Muscle layer of colon (tissue), 2 donors: Measurements from ENCODE around the gene RNF168.
"Not testable (repeated sequence)": the region's sequence is repeated elsewhere in the genome, so short reads cannot be mapped to it uniquely, and the experiment has no call there.

Experiments used
- H3K27ac ChIP-seq: one replicate; pipeline ENCODE4 v1.7.0; 2013; ENCODE audit warnings: low read depth, mild to moderate bottlenecking, low read length, moderate library complexity
- H3K27me3 ChIP-seq, 2 donors: one replicate each; pipeline ENCODE4 v1.7.0; 2013; ENCODE audit warnings: low read length in 2 of 2, mild to moderate bottlenecking in 2 of 2; ENCODE audit not compliant: insufficient read depth in 2 of 2, control insufficient read depth in 1 of 2
- H3K36me3 ChIP-seq: one replicate; pipeline ENCODE4 v1.7.0; 2013; ENCODE audit warnings: mild to moderate bottlenecking, low read length; ENCODE audit not compliant: insufficient read depth
- H3K4me1 ChIP-seq: one replicate; pipeline ENCODE4 v1.7.0; 2013; ENCODE audit warnings: mild to moderate bottlenecking, low read length; ENCODE audit not compliant: insufficient read depth
- H3K4me3 ChIP-seq, 2 donors: one replicate each; pipeline ENCODE4 v1.7.0; 2013; ENCODE audit warnings: low read length in 2 of 2, low read depth in 1 of 2, mild to moderate bottlenecking in 1 of 2, moderate library complexity in 1 of 2
- H3K9ac ChIP-seq: one replicate; pipeline ENCODE4 v1.7.0; 2013; ENCODE audit warnings: low read length
- H3K9me3 ChIP-seq: one replicate; pipeline ENCODE4 v1.7.0; 2013; ENCODE audit warnings: mild to moderate bottlenecking, low read length
- donor health status: abdominal sarcoma.
- donor health status: Adenocarcinoma of cecum.

The RNF168 gene

GRCh38 chr3:196498297-196498696 lies 5.3 kb downstream of the RNF168 start:
- Histone ChIP-seq H3K27me3 (no peaks in the 10 kb centered on the region), H3K27ac (no peak overlapping the region), H3K4me3 (no peak overlapping the region), H3K9ac (no peak overlapping the region), H3K4me1 (peaks cover 11% of the 10 kb centered on the region), H3K9me3 (no peaks in the 10 kb centered on the region), H3K36me3 (no peaks in the 10 kb centered on the region)

- Histone ChIP-seq H3K9me3 (no peaks in the 10 kb centered on the region), H3K9ac (no peak overlapping the region), H3K27ac (no peak overlapping the region), H3K27me3 (no peaks in the 10 kb centered on the region), H3K4me3 (no peak overlapping the region), H3K4me1 (peaks cover 11% of the 10 kb centered on the region), H3K36me3 (no peaks in the 10 kb centered on the region)
Measured at GRCh38 chr3:196496183-196496582, 7.4 kb downstream of the RNF168 start.

GRCh38 chr3:196493292-196493691 lies 10.3 kb downstream of the RNF168 start:
- Histone ChIP-seq H3K27me3 (no peaks in the 10 kb centered on the region), H3K27ac (no peak overlapping the region), H3K4me3 (no peak overlapping the region), H3K9me3 (no peaks in the 10 kb centered on the region), H3K4me1 (no peaks in the 10 kb centered on the region), H3K36me3 (no peaks in the 10 kb centered on the region), H3K9ac (no peak overlapping the region)

GRCh38 chr3:196492080-196492479 lies 11.5 kb downstream of the RNF168 start:
- no peak overlapping the region for H3K9ac ChIP-seq
- H3K4me1 ChIP-seq = no peaks in the 10 kb centered on the region
- H3K4me3 ChIP-seq = no peak overlapping the region
- H3K9me3 ChIP-seq = no peaks in the 10 kb centered on the region
- H3K27ac ChIP-seq = no peak overlapping the region
- H3K27me3 ChIP-seq = no peaks in the 10 kb centered on the region
- peaks cover 4% of the 10 kb centered on the region for H3K36me3 ChIP-seq

GRCh38 chr3:196489747-196490146 lies 13.8 kb downstream of the RNF168 start:
- H3K9me3 ChIP-seq = no peaks in the 10 kb centered on the region
- no peak overlapping the region for H3K9ac ChIP-seq
- H3K4me1 ChIP-seq = no peaks in the 10 kb centered on the region
- no peak overlapping the region for H3K4me3 ChIP-seq
- H3K27ac ChIP-seq = no peak overlapping the region
- peaks cover 16% of the 10 kb centered on the region for H3K36me3 ChIP-seq
- H3K27me3 ChIP-seq = no peaks in the 10 kb centered on the region

GRCh38 chr3:196486263-196486662 lies 17.3 kb downstream of the RNF168 start:
- H3K9me3 ChIP-seq = no peaks in the 10 kb centered on the region
- no peak overlapping the region for H3K4me3 ChIP-seq
- peaks cover 26% of the 10 kb centered on the region for H3K36me3 ChIP-seq
- no peak overlapping the region for H3K9ac ChIP-seq
- no peak overlapping the region for H3K27ac ChIP-seq
- no peaks in the 10 kb centered on the region for H3K27me3 ChIP-seq
- H3K4me1 ChIP-seq = no peaks in the 10 kb centered on the region

GRCh38 chr3:196477678-196478077 lies 25.9 kb downstream of the RNF168 start:
- Histone ChIP-seq H3K4me3 (no peak overlapping the region), H3K27me3 (no peaks in the 10 kb centered on the region), H3K9me3 (no peaks in the 10 kb centered on the region), H3K36me3 (peaks cover 25% of the 10 kb centered on the region), H3K4me1 (no peaks in the 10 kb centered on the region), H3K27ac (no peak overlapping the region), H3K9ac (no peak overlapping the region)

GRCh38 chr3:196472286-196472685 lies 31.3 kb downstream of the RNF168 start:
- Histone ChIP-seq H3K9me3 (no peaks in the 10 kb centered on the region), H3K9ac (no peak overlapping the region), H3K36me3 (peaks cover 28% of the 10 kb centered on the region), H3K27ac (no peak overlapping the region), H3K4me1 (no peaks in the 10 kb centered on the region), H3K4me3 (no peak overlapping the region), H3K27me3 (no peaks in the 10 kb centered on the region)

- Histone ChIP-seq H3K27ac (no peak overlapping the region), H3K27me3 (no peaks in the 10 kb centered on the region), H3K36me3 (peaks cover 28% of the 10 kb centered on the region), H3K9ac (no peak overlapping the region), H3K4me3 (no peak overlapping the region), H3K9me3 (no peaks in the 10 kb centered on the region), H3K4me1 (no peaks in the 10 kb centered on the region)
Measured at GRCh38 chr3:196471551-196471950, 32.0 kb downstream of the RNF168 start.

GRCh38 chr3:196470182-196470581 lies 33.4 kb downstream of the RNF168 start:
- not testable (repeated sequence) for H3K9ac ChIP-seq, H3K4me3 ChIP-seq, H3K9me3 ChIP-seq, H3K4me1 ChIP-seq, H3K27me3 ChIP-seq, H3K27ac ChIP-seq
- peaks cover 28% of the 10 kb centered on the region for H3K36me3 ChIP-seq

GRCh38 chr3:196463804-196464203 lies 39.8 kb downstream of the RNF168 start:
- Histone ChIP-seq H3K36me3 (peaks cover 5% of the 10 kb centered on the region), H3K4me3 (no peak overlapping the region), H3K27me3 (no peaks in the 10 kb centered on the region), H3K4me1 (no peaks in the 10 kb centered on the region), H3K9ac (no peak overlapping the region), H3K27ac (no peak overlapping the region), H3K9me3 (no peaks in the 10 kb centered on the region)

GRCh38 chr3:196463478-196463756 lies 40.2 kb downstream of the RNF168 start:
- Histone ChIP-seq H3K9me3 (no peaks in the 10 kb centered on the region), H3K4me3 (no peak overlapping the region), H3K27me3 (no peaks in the 10 kb centered on the region), H3K9ac (no peak overlapping the region), H3K36me3 (peaks cover 5% of the 10 kb centered on the region), H3K27ac (no peak overlapping the region), H3K4me1 (no peaks in the 10 kb centered on the region)
